ENCODE measurements around the gene FOXL2NB.

Gene FOXL2NB

GRCh38 chr3:138947495-138948121 is 591 bp downstream of the FOXL2NB start:
- no peak for DNase-seq

GRCh38 chr3:138948371-138949001 is 1.5 kb downstream of the FOXL2NB start:
- no peak for DNase-seq

GRCh38 chr3:138949002-138949418 is 2.0 kb downstream of the FOXL2NB start:
- DNase-seq = no peak

GRCh38 chr3:138949445-138950005 is 2.5 kb downstream of the FOXL2NB start:
- DNase-seq = no peak

GRCh38 chr3:138950006-138950644 is 3.1 kb downstream of the FOXL2NB start:
- DNase-seq = no peak

GRCh38 chr3:138950701-138951100 is 3.7 kb downstream of the FOXL2NB start:
- no peak for DNase-seq

GRCh38 chr3:138960417-138960852 is 13.4 kb downstream of the FOXL2NB start:
- DNase-seq = no peak

GRCh38 chr3:138962854-138963560 is 16.0 kb downstream of the FOXL2NB start:
- no peak for DNase-seq

- no peak for DNase-seq
These were observed 17.2 kb downstream of the FOXL2NB start for GRCh38 chr3:138964264-138964663.

- DNase-seq = no peak
These were observed 17.9 kb downstream of the FOXL2NB start for GRCh38 chr3:138964923-138965322.

GRCh38 chr3:138971766-138972320 is 24.8 kb downstream of the FOXL2NB start:
- no peak for DNase-seq

GRCh38 chr3:138972941-138973340 is 25.9 kb downstream of the FOXL2NB start:
- no peak for DNase-seq

- no peak for DNase-seq
These were observed 27.4 kb downstream of the FOXL2NB start for GRCh38 chr3:138974462-138974861.

- no peak for DNase-seq
These were observed 28.3 kb downstream of the FOXL2NB start for GRCh38 chr3:138975351-138975750.

GRCh38 chr3:138976047-138976446 is 29.0 kb downstream of the FOXL2NB start:
- no peak for DNase-seq

GRCh38 chr3:138984816-138985215 is 37.8 kb downstream of the FOXL2NB start:
- no peak for DNase-seq

GRCh38 chr3:138985932-138986331 is 38.9 kb downstream of the FOXL2NB start:
- no peak for DNase-seq

GRCh38 chr3:138987181-138987580 is 40.2 kb downstream of the FOXL2NB start:
- DNase-seq = no peak

GRCh38 chr3:138995706-138996105 is 48.7 kb downstream of the FOXL2NB start:
- no peak for DNase-seq
